Memory B cell (primary cell): ENCODE measurements around the gene FARP1.

Experiments used
- ATAC-seq: fragments of 150-1000 bp; cut with Tn5 transposase; 2 replicates; pipeline ENCODE4 v1.10.0; 2021; ENCODE audit warnings: low read depth, mild to moderate bottlenecking, moderate library complexity
- DNase-seq, 2 donors: peaks; one replicate each; pipeline ENCODE4 v3.0.0; 2022; ENCODE audit warnings: low spot score in 2 of 2
- H3K27ac Mint-ChIP-seq: one replicate; pipeline ENCODE4 v1.8.0; 2022; ENCODE audit warnings: mild to moderate bottlenecking, moderate library complexity, mixed read lengths
- H3K27me3 Mint-ChIP-seq: one replicate; pipeline ENCODE4 v1.8.0; 2022; ENCODE audit warnings: mixed read lengths
- H3K36me3 Mint-ChIP-seq: one replicate; pipeline ENCODE4 v1.8.0; 2022; ENCODE audit warnings: mild to moderate bottlenecking, mixed read lengths
- H3K4me1 Mint-ChIP-seq: one replicate; pipeline ENCODE4 v1.8.0; 2022; ENCODE audit warnings: mixed read lengths
- H3K4me3 Mint-ChIP-seq: one replicate; pipeline ENCODE4 v1.8.0; 2022; ENCODE audit warnings: mild to moderate bottlenecking, moderate library complexity, mixed read lengths
- H3K9me3 Mint-ChIP-seq: one replicate; pipeline ENCODE4 v1.8.0; 2022; ENCODE audit warnings: mixed read lengths

FARP1 gene

DNA sequence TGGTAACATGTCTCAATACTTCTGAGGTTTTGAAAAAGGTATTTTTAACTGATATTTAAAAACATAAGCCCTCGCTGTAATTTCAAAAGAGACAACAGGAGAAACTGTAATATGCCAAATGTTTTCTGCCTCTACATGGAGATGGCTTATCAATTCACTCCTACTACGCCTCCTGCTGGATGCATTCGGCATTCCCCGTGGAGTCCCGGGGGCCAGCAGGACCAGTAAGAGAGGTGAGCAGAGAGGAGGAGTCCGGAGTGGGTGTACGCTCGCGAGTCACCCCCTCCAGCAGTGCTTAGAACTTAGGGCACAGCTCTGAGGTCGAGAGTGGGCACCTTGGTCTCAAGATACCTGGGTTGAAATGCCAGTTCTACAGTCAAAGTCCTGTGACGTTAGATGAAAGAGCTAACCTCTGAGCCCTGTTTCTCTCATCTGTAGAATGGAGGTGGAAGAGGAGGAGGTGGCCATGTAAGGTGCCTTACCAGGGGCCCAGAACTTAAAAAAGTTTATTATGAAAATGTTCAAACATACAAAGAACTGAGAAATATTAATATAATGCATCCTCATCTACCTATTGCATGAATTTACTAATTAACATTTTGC, 323.8 kb downstream of the FARP1 start:
- Mint-ChIP-seq H3K27me3 (no peaks in the 10 kb centered on the region), H3K27ac (no peak overlapping the region), H3K36me3 (peaks cover 23% of the 10 kb centered on the region), H3K9me3 (no peaks in the 10 kb centered on the region), H3K4me1 (peaks cover 7% of the 10 kb centered on the region), H3K4me3 (no peak overlapping the region)
- DNase-seq (no peak), ATAC-seq (peak; percentile 29)

DNA sequence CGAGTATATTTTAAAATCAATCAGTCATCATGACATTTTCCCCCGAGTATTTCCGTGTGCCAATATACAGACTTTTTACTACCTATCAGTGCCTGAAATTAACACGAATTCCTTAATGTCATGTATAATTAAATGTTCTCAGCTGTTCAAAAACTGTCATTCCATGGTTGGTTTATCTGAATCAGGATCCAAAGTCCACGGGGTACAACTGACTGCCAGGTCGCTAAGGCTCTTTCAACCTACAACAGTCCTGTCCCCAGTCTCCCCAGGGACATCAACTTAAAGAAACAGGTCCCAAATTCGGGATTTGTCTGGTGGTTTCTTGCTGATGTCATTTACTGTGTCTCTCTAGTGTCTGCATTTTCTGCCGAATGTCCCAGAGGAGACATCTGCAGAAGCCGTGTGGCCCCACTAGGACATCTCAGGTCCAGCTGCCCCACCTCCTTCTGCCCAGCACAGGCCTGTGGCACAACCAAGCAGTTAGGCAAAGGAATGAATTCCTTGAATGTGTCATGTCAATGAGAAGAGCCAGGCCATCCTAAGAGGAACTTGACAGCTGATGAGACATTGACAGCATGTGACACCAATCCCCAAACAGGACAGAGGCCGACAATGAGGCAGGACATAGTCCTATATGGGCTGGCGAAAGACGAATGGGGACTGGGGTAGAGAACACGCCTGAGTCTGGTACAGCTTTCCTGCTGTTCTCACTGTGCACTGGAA, 324.5 kb downstream of the FARP1 start:
- ATAC-seq (no peak), DNase-seq (no peak)
- Mint-ChIP-seq H3K4me3 (no peak overlapping the region), H3K4me1 (peaks cover 4% of the 10 kb centered on the region), H3K27ac (peak overlapping the region; percentile 17), H3K9me3 (no peaks in the 10 kb centered on the region), H3K36me3 (peaks cover 25% of the 10 kb centered on the region), H3K27me3 (no peaks in the 10 kb centered on the region)

GRCh38 chr13:98468361-98468760, 325.5 kb downstream of the FARP1 start:
- Mint-ChIP-seq H3K4me1 (peaks cover 4% of the 10 kb centered on the region), H3K36me3 (peaks cover 22% of the 10 kb centered on the region), H3K27ac (peak overlapping the region; percentile 43), H3K9me3 (no peaks in the 10 kb centered on the region), H3K27me3 (no peaks in the 10 kb centered on the region), H3K4me3 (no peak overlapping the region)
- ATAC-seq (no peak), DNase-seq (no peak)

- ATAC-seq (no peak), DNase-seq (no peak)
- H3K4me1 Mint-ChIP-seq = peaks cover 5% of the 10 kb centered on the region
- H3K27me3 Mint-ChIP-seq = no peaks in the 10 kb centered on the region
- H3K4me3 Mint-ChIP-seq = no peak overlapping the region
- H3K36me3 Mint-ChIP-seq = peaks cover 24% of the 10 kb centered on the region
- no peaks in the 10 kb centered on the region for H3K9me3 Mint-ChIP-seq
- H3K27ac Mint-ChIP-seq = peak overlapping the region; percentile 43
These were observed 326.0 kb downstream of the FARP1 start for GRCh38 chr13:98468929-98469328.

- Mint-ChIP-seq H3K4me3 (no peak overlapping the region), H3K4me1 (peaks cover 6% of the 10 kb centered on the region), H3K27ac (peak overlapping the region; percentile 38), H3K27me3 (no peaks in the 10 kb centered on the region), H3K36me3 (peaks cover 24% of the 10 kb centered on the region), H3K9me3 (no peaks in the 10 kb centered on the region)
- ATAC-seq (no peak), DNase-seq (no peak)
These were observed 328.0 kb downstream of the FARP1 start for GRCh38 chr13:98470920-98471319.

DNA sequence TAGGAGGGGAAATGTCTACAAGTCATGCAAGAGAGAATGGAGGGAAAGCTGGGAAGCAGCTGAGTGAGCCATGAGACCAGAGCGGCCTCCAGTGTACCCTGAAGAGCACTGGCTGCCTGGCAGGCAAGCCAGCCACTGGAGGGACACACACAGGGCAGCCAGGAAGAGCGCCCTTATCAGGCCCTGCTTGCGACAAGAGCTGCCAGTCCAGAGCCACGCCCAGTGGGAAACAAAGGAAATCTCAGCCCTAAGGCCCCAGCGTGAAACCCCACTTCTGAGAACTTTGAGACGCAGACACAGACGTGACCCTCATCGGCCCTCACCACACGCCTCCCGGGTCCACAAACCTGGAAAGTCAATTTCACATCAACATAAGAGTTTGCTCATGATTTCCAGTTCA, 329.0 kb downstream of the FARP1 start:
- Mint-ChIP-seq H3K4me3 (no peak overlapping the region), H3K27ac (peak overlapping the region; percentile 38), H3K36me3 (peaks cover 22% of the 10 kb centered on the region), H3K27me3 (no peaks in the 10 kb centered on the region), H3K9me3 (no peaks in the 10 kb centered on the region), H3K4me1 (peaks cover 16% of the 10 kb centered on the region)
- DNase-seq = no peak
- no peak for ATAC-seq

- no peak overlapping the region for H3K4me3 Mint-ChIP-seq
These were observed 330.4 kb downstream of the FARP1 start for GRCh38 chr13:98473135-98473787.

GRCh38 chr13:98473788-98474144, 330.9 kb downstream of the FARP1 start:
- H3K27me3 Mint-ChIP-seq = no peaks in the 10 kb centered on the region
- DNase-seq = no peak
- H3K9me3 Mint-ChIP-seq = no peaks in the 10 kb centered on the region
- H3K4me3 Mint-ChIP-seq = no peak overlapping the region
- ATAC-seq = no peak
- H3K4me1 Mint-ChIP-seq = peaks cover 32% of the 10 kb centered on the region
- no peak overlapping the region for H3K27ac Mint-ChIP-seq
- peaks cover 22% of the 10 kb centered on the region for H3K36me3 Mint-ChIP-seq

More at GRCh38 chr13:98473135-98473787, 330.4 kb downstream of the FARP1 start:
- Mint-ChIP-seq H3K9me3 (no peaks in the 10 kb centered on the region), H3K36me3 (peaks cover 22% of the 10 kb centered on the region), H3K27ac (peak overlapping the region; percentile 68), H3K4me1 (peaks cover 27% of the 10 kb centered on the region), H3K27me3 (no peaks in the 10 kb centered on the region)
- DNase-seq = no peak
- ATAC-seq = no peak

DNA sequence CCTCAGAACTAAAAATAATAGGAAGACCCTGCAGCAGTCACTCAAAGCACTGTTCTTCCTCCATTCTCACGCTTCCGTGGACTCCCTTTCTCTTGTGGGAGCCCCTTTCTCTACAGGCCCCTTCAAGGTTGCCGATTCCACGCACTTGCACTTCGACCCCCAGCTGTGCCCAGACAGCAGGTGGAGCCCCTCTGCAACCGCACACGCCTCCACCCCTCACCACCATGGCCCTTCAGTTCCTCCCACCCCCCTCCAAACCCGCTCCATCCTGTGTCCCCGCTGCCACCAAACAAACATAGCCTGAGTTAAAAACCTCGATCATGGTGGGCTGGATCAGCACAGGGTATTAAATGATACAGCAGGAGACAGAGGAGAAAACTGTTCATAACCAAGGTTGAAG, 331.4 kb downstream of the FARP1 start:
- DNase-seq (no peak), ATAC-seq (no peak)
- Mint-ChIP-seq H3K9me3 (no peaks in the 10 kb centered on the region), H3K4me1 (peaks cover 34% of the 10 kb centered on the region), H3K4me3 (no peak overlapping the region), H3K27ac (no peak overlapping the region), H3K36me3 (peaks cover 22% of the 10 kb centered on the region), H3K27me3 (no peaks in the 10 kb centered on the region)

DNA sequence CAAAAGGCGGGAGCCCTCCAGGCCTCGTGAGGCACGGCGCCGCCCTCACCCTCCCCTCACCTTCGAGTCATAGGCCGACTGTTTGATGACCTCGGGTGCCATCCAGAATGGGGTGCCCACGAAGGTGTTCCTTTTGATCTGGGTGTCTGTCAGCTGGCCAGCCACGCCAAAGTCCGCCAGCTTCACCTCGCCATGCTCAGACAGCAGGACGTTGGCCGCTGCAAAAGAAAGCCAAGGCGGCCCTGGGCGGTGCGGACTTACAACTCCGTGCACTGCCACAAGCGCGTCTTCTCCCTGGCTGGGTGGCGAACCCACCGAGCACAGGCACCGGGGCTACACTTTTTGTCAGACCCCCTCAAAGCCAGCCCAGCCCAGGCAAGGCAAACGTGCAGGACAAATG, 331.9 kb downstream of the FARP1 start:
- no peak for DNase-seq
- H3K36me3 Mint-ChIP-seq = peaks cover 22% of the 10 kb centered on the region
- H3K27ac Mint-ChIP-seq = no peak overlapping the region
- H3K9me3 Mint-ChIP-seq = no peaks in the 10 kb centered on the region
- H3K27me3 Mint-ChIP-seq = no peaks in the 10 kb centered on the region
- H3K4me1 Mint-ChIP-seq = peaks cover 37% of the 10 kb centered on the region
- no peak for ATAC-seq
- H3K4me3 Mint-ChIP-seq = no peak overlapping the region

- H3K36me3 Mint-ChIP-seq = peaks cover 22% of the 10 kb centered on the region
- peaks cover 38% of the 10 kb centered on the region for H3K4me1 Mint-ChIP-seq
- H3K27ac Mint-ChIP-seq = no peak overlapping the region
- no peaks in the 10 kb centered on the region for H3K27me3 Mint-ChIP-seq
- no peak for ATAC-seq
- DNase-seq = no peak
- no peaks in the 10 kb centered on the region for H3K9me3 Mint-ChIP-seq
- no peak overlapping the region for H3K4me3 Mint-ChIP-seq
These were observed 332.6 kb downstream of the FARP1 start for GRCh38 chr13:98475522-98475921.

- Mint-ChIP-seq H3K9me3 (no peaks in the 10 kb centered on the region), H3K27me3 (no peaks in the 10 kb centered on the region), H3K27ac (peak overlapping the region; percentile 88), H3K4me3 (peak overlapping the region; percentile 56), H3K4me1 (peaks cover 42% of the 10 kb centered on the region), H3K36me3 (peaks cover 24% of the 10 kb centered on the region)
- ATAC-seq = peak; percentile 26
- DNase-seq = no peak
These were observed 333.2 kb downstream of the FARP1 start for GRCh38 chr13:98476106-98476505.

DNA sequence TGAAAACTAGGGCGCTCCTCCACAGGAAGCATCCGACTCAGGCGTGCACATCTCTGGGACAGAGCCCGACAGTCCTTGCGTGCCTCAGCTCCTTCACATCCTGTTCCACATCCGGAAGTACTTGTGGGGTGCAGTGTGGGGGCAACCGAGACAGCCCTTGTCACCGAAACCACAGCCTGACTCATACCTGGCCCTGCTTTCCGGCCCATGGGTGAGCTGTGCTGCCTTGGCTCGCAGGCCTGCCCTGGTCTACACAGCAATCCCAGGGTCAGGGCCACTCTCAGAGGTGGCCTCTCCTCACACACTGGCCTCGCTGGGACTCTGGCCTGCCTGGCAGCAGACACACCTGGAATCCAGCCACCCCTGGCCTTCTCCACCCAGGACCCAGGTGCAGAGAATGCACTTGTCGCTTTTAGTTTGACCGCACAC, 333.7 kb downstream of the FARP1 start:
- Mint-ChIP-seq H3K4me1 (peaks cover 46% of the 10 kb centered on the region), H3K27ac (peak overlapping the region; percentile 88), H3K27me3 (no peaks in the 10 kb centered on the region), H3K4me3 (peak overlapping the region; percentile 56), H3K36me3 (peaks cover 25% of the 10 kb centered on the region), H3K9me3 (no peaks in the 10 kb centered on the region)
- peak; percentile 93 for ATAC-seq
- peak; percentile 27 to 31 for DNase-seq
